Neural cell (in vitro differentiated cells): ENCODE data around the gene UBP1. TPM values are rescaled to one million over a fixed set of nuclear protein-coding genes. Genes with fewer than 3 reads are reported as not detected.
"Not testable (repeated sequence)": the region's sequence is repeated elsewhere in the genome, so short reads cannot be mapped to it uniquely, and the experiment has no call there.

Experiments
- H2AFZ ChIP-seq: fragments of 200-600, 300-800 bp; sonication (generic), shearing (Covaris generic); 2 replicates; pipeline ENCODE4 v1.6.0; 2014; ENCODE audit warnings: low read depth, mild to moderate bottlenecking, antibody characterized with exemption, low read length, moderate library complexity
- H3F3A ChIP-seq: fragments of 200-600 bp; shearing (Covaris generic); 2 replicates; pipeline ENCODE4 v1.6.1; 2016; ENCODE audit warnings: mild to moderate bottlenecking, moderate library complexity, mixed read lengths, antibody characterized with exemption, low read length; ENCODE audit not compliant: insufficient read depth, poor library complexity, severe bottlenecking
- H3K27ac ChIP-seq: fragments of 200-600, 300-800 bp; sonication (generic), shearing (Covaris generic); 2 replicates; pipeline ENCODE4 v1.5.1; 2014; ENCODE audit warnings: mild to moderate bottlenecking, low read length, moderate library complexity
- H3K27me3 ChIP-seq: fragments of 300-800, 200-600 bp; sonication (generic), shearing (Covaris generic); 2 replicates; pipeline ENCODE4 v1.6.0; 2014; ENCODE audit warnings: mild to moderate bottlenecking, low read depth, low read length, moderate library complexity; ENCODE audit not compliant: insufficient read depth
- H3K36me3 ChIP-seq: fragments of 300-800, 200-600 bp; sonication (generic), shearing (Covaris generic); 2 replicates; pipeline ENCODE4 v1.5.1; 2014; ENCODE audit warnings: mild to moderate bottlenecking, antibody characterized with exemption, low read length, moderate library complexity; ENCODE audit not compliant: insufficient read depth
- H3K4me2 ChIP-seq: fragments of 300-800, 200-600 bp; sonication (generic), shearing (Covaris generic); 2 replicates; pipeline ENCODE4 v1.6.0; 2014; ENCODE audit warnings: mild to moderate bottlenecking, low read length
- H3K4me3 ChIP-seq: fragments of 300-800, 200-600 bp; sonication (generic), shearing (Covaris generic); 2 replicates; pipeline ENCODE4 v1.5.1; 2014; ENCODE audit warnings: mild to moderate bottlenecking, low read length, moderate library complexity
- H3K79me2 ChIP-seq: fragments of 200-600 bp; shearing (Covaris generic); replicated peaks from 2 replicates; pipeline ENCODE4 v1.6.0; 2014; ENCODE audit warnings: mild to moderate bottlenecking, low read length, moderate library complexity; ENCODE audit not compliant: insufficient read depth
- H3K9ac ChIP-seq: fragments of 300-800, 200-600 bp; sonication (generic), shearing (Covaris generic); 2 replicates; pipeline ENCODE4 v1.6.1; 2016; ENCODE audit warnings: mild to moderate bottlenecking, low read length, mixed read lengths
- H3K9me2 ChIP-seq: fragments of 200-600 bp; shearing (Covaris generic); 2 replicates; pipeline ENCODE4 v1.6.1; 2016; ENCODE audit warnings: mild to moderate bottlenecking, low read length, mixed read lengths; ENCODE audit not compliant: insufficient read depth
- H3K9me3 ChIP-seq: fragments of 200-600, 300-800 bp; sonication (generic), shearing (Covaris generic); 2 replicates; pipeline ENCODE4 v1.6.1; 2016; ENCODE audit warnings: mild to moderate bottlenecking, mixed run types, low read length, moderate library complexity, mixed read lengths
- H4K20me1 ChIP-seq: fragments of 200-600 bp; shearing (Covaris generic); 2 replicates; pipeline ENCODE4 v1.6.1; 2016; ENCODE audit warnings: mild to moderate bottlenecking, mixed run types; ENCODE audit not compliant: insufficient read depth
- EP300 ChIP-seq: fragments of 450-650 bp; conservative IDR thresholded peaks from 2 replicates; pipeline ENCODE4 v1.6.1; 2014; ENCODE audit warnings: antibody characterized with exemption, mild to moderate bottlenecking, moderate library complexity; ENCODE audit not compliant: poor library complexity, severe bottlenecking
- EZH2 ChIP-seq: fragments of 200-600, 300-800 bp; shearing (Covaris generic), sonication (generic); IDR thresholded peaks from 2 replicates; pipeline ENCODE4 v1.6.1; 2014; ENCODE audit warnings: antibody characterized with exemption, low read length, borderline replicate concordance, mild to moderate bottlenecking; ENCODE audit not compliant: insufficient read depth, poor library complexity, severe bottlenecking
- MXI1 ChIP-seq: fragments of 450-650 bp; conservative IDR thresholded peaks from 2 replicates; pipeline ENCODE4 v1.6.1; 2014; ENCODE audit warnings: antibody characterized with exemption, mild to moderate bottlenecking; ENCODE audit not compliant: poor library complexity, severe bottlenecking
- POLR2AphosphoS5 ChIP-seq: IDR thresholded peaks from 2 replicates; pipeline ENCODE4 v1.6.1; 2012
- RAD21 ChIP-seq: fragments of 450-650 bp; conservative IDR thresholded peaks from 2 replicates; pipeline ENCODE4 v1.6.1; 2014; ENCODE audit warnings: antibody characterized with exemption, mild to moderate bottlenecking, moderate library complexity
- SMC3 ChIP-seq: fragments of 450-650 bp; conservative IDR thresholded peaks from 2 replicates; pipeline ENCODE4 v1.6.1; 2014; ENCODE audit warnings: antibody characterized with exemption, mild to moderate bottlenecking, moderate library complexity; ENCODE audit not compliant: poor library complexity
- TAF1 ChIP-seq: IDR thresholded peaks from 2 replicates; pipeline ENCODE4 v1.6.1; 2012; ENCODE audit warnings: low read depth
- polyA plus RNA-seq: library from polyadenylated mRNA; depleted of rRNA; stranded (reverse); fragments of >200 nt; gene quantifications from 2 replicates; pipeline ENCODE4 v1.2.3, GENCODE V29; 2014
- TF ChIP-seq, protein P1 (sequence below): fragments of 450-650 bp; IDR thresholded peaks from 2 replicates; pipeline ENCODE4 v1.5.1; 2014; ENCODE audit warnings: antibody characterized with exemption, mild to moderate bottlenecking, moderate library complexity; ENCODE audit not compliant: poor library complexity, severe bottlenecking
- TF ChIP-seq, protein P2 (sequence below): IDR thresholded peaks from 2 replicates; pipeline ENCODE4 v1.6.1; 2012; ENCODE audit warnings: borderline replicate concordance

UBP1 gene
- polyA plus RNA-seq, 1 donor from 2014 or later: 74.2 TPM

DNA sequence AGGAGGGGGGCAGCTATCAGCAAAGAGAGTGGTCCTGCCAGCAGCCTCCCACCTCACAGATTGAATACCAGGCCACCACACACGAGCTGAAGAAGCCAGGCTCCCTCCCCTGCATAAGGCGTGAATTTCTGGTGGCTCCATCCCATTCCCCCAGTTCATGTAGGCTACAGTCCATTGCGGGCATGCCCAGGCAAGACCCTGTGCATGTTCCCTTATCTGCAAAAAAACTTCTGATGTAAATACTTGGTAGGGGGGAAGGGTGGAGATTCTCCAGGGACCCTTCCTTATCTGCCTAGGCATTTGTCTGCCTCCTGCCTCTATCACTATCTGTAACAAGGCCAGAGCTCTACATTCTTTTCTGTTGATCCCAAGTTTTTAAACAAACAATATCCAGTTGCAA is 27.6 kb upstream of the UBP1 start:
- Histone ChIP-seq H4K20me1 (no peaks in the 10 kb centered on the region), H3K4me3 (no peak overlapping the region), H3K79me2 (no peaks in the 10 kb centered on the region), H3K9me2 (no peaks in the 10 kb centered on the region), H3K9ac (no peak overlapping the region), H3F3A (no peaks in the 10 kb centered on the region), H3K36me3 (no peaks in the 10 kb centered on the region), H3K27me3 (no peaks in the 10 kb centered on the region), H3K4me2 (no peak overlapping the region), H3K9me3 (no peaks in the 10 kb centered on the region), H3K27ac (no peak overlapping the region), H2AFZ (no peak overlapping the region)
- no peak for TF ChIP-seq RAD21
- TF ChIP-seq, protein P1, sequence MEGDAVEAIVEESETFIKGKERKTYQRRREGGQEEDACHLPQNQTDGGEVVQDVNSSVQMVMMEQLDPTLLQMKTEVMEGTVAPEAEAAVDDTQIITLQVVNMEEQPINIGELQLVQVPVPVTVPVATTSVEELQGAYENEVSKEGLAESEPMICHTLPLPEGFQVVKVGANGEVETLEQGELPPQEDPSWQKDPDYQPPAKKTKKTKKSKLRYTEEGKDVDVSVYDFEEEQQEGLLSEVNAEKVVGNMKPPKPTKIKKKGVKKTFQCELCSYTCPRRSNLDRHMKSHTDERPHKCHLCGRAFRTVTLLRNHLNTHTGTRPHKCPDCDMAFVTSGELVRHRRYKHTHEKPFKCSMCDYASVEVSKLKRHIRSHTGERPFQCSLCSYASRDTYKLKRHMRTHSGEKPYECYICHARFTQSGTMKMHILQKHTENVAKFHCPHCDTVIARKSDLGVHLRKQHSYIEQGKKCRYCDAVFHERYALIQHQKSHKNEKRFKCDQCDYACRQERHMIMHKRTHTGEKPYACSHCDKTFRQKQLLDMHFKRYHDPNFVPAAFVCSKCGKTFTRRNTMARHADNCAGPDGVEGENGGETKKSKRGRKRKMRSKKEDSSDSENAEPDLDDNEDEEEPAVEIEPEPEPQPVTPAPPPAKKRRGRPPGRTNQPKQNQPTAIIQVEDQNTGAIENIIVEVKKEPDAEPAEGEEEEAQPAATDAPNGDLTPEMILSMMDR: no peak
- TF ChIP-seq, protein P2, sequence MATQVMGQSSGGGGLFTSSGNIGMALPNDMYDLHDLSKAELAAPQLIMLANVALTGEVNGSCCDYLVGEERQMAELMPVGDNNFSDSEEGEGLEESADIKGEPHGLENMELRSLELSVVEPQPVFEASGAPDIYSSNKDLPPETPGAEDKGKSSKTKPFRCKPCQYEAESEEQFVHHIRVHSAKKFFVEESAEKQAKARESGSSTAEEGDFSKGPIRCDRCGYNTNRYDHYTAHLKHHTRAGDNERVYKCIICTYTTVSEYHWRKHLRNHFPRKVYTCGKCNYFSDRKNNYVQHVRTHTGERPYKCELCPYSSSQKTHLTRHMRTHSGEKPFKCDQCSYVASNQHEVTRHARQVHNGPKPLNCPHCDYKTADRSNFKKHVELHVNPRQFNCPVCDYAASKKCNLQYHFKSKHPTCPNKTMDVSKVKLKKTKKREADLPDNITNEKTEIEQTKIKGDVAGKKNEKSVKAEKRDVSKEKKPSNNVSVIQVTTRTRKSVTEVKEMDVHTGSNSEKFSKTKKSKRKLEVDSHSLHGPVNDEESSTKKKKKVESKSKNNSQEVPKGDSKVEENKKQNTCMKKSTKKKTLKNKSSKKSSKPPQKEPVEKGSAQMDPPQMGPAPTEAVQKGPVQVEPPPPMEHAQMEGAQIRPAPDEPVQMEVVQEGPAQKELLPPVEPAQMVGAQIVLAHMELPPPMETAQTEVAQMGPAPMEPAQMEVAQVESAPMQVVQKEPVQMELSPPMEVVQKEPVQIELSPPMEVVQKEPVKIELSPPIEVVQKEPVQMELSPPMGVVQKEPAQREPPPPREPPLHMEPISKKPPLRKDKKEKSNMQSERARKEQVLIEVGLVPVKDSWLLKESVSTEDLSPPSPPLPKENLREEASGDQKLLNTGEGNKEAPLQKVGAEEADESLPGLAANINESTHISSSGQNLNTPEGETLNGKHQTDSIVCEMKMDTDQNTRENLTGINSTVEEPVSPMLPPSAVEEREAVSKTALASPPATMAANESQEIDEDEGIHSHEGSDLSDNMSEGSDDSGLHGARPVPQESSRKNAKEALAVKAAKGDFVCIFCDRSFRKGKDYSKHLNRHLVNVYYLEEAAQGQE: no peak
- no peak for TF ChIP-seq POLR2AphosphoS5
- TF ChIP-seq SMC3: no peak
- no peak for TF ChIP-seq EZH2
- TF ChIP-seq TAF1: no peak
- no peak for TF ChIP-seq EP300
- no peak for TF ChIP-seq MXI1

DNA sequence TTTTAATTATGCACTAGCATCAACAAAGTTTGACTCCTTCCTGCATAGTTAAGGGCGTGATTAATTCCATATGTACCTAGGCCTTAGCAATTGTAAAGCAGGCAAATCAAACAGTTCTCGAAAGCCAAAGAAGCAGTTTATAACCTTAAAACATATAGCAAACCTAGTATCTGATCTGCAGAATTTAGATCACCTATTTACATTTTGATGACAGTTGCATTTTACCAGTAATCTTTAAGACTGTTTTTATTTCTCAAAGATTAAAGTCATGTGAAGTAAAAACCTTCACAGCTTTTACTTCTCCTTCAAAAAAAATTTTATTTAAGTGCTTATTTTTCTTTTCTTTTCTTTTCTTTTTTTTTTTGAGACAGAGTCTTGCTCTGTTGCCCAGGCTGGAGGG is 20.9 kb upstream of the UBP1 start:
- Histone ChIP-seq H4K20me1 (no peaks in the 10 kb centered on the region), H3K9me3 (no peaks in the 10 kb centered on the region), H3K4me2 (no peak overlapping the region), H3F3A (no peaks in the 10 kb centered on the region), H3K4me3 (no peak overlapping the region), H3K27me3 (no peaks in the 10 kb centered on the region), H3K9me2 (no peaks in the 10 kb centered on the region), H2AFZ (no peak overlapping the region), H3K36me3 (no peaks in the 10 kb centered on the region), H3K27ac (no peak overlapping the region), H3K9ac (no peak overlapping the region), H3K79me2 (no peaks in the 10 kb centered on the region)
- TF ChIP-seq, protein P1: no peak
- no peak for TF ChIP-seq MXI1
- TF ChIP-seq, protein P2: no peak
- no peak for TF ChIP-seq EP300
- no peak for TF ChIP-seq RAD21
- no peak for TF ChIP-seq TAF1
- no peak for TF ChIP-seq EZH2
- no peak for TF ChIP-seq SMC3
- TF ChIP-seq POLR2AphosphoS5: no peak

DNA sequence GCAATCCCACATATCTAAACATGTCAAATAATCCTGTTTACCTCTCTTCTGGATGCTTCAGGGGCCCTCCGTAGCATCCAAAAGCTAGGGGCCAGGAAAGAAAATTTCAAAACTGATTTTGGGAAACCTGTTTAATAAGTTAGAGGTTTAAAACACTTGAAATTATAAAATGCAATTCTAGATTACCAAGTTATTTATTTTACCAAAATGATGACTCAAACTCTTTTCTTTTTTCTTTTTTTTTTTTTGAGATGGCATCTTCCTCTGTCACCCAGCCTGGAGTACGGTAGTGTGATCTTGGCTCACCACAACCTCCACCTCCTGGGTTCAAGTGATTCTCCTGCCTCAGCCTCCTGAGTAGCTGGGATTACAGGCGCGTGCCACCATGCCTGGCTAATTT is 19.4 kb upstream of the UBP1 start:
- not testable (repeated sequence) for H3K4me2 ChIP-seq, H3F3A ChIP-seq, H4K20me1 ChIP-seq, H3K4me3 ChIP-seq, H3K27me3 ChIP-seq, H3K79me2 ChIP-seq, H3K9ac ChIP-seq, H2AFZ ChIP-seq, H3K9me2 ChIP-seq, H3K9me3 ChIP-seq, H3K27ac ChIP-seq, H3K36me3 ChIP-seq
